HG03139 (cell line): Measurements from ENCODE around the gene MRPL32.

ENCODE experiments used
- ATAC-seq: cut with Tn5 transposase; IDR thresholded peaks from one replicate; pipeline ENCODE4 v1.9.1; 2021; ENCODE audit not compliant: unreplicated experiment

Gene MRPL32

GRCh38 chr7:42964849-42965805, 33.0 kb downstream of the MRPL32 start:
- ATAC-seq, result no peak

GRCh38 chr7:42967391-42967790, 35.2 kb downstream of the MRPL32 start:
- ATAC-seq, result no peak

GRCh38 chr7:42972699-42973500, 40.7 kb downstream of the MRPL32 start:
- ATAC-seq, result no peak

- ATAC-seq, result no peak
These were observed 44.2 kb downstream of the MRPL32 start for GRCh38 chr7:42976371-42976770.

GRCh38 chr7:42978496-42978895, 46.3 kb downstream of the MRPL32 start:
- no peak for ATAC-seq

GRCh38 chr7:42980084-42980483, 47.9 kb downstream of the MRPL32 start:
- no peak for ATAC-seq

GRCh38 chr7:42980514-42980913, 48.3 kb downstream of the MRPL32 start:
- no peak for ATAC-seq

GRCh38 chr7:42981601-42982000, 49.4 kb downstream of the MRPL32 start:
- no peak for ATAC-seq

GRCh38 chr7:42982604-42983115, 50.5 kb downstream of the MRPL32 start:
- ATAC-seq, result no peak

GRCh38 chr7:42984137-42984536, 52.0 kb downstream of the MRPL32 start:
- no peak for ATAC-seq

GRCh38 chr7:42986213-42986612, 54.0 kb downstream of the MRPL32 start:
- no peak for ATAC-seq

GRCh38 chr7:42986781-42987248, 54.6 kb downstream of the MRPL32 start:
- ATAC-seq, result no peak
